Activated CD8-positive, alpha-beta T cell treated with anti-CD3 and anti-CD28 coated beads, Interleukin-2, amount 10 ng/mL, durations not matched to agents 7 days and 5 days (primary cell): Measurements from ENCODE around the gene MRPL53. TPM values are rescaled to one million over a fixed set of nuclear protein-coding genes. Genes with fewer than 3 reads are reported as not detected.
"Not testable (repeated sequence)": the region's sequence is repeated elsewhere in the genome, so short reads cannot be mapped to it uniquely, and the experiment has no call there.

Source experiments
- ATAC-seq: fragments of 150-1000 bp; cut with Tn5 transposase; one replicate; pipeline ENCODE4 v1.10.0; 2021; ENCODE audit warnings: moderate library complexity
- CTCF ChIA-PET: fragments of 350-600 bp; sonication (Branson Sonifier 250); formaldehyde crosslinking; loops from one replicate; lab custom pipeline; 2021; ENCODE audit warnings: antibody characterized with exemption; lab: Charles Lee
- POLR2A ChIA-PET: fragments of 350-600 bp; sonication (Branson Sonifier 250); formaldehyde crosslinking; loops from one replicate; lab custom pipeline; 2021; ENCODE audit warnings: antibody characterized with exemption; lab: Charles Lee
- DNase-seq: peaks from one replicate; pipeline ENCODE4 v3.0.0-alpha.2; 2020
- H3K27ac Mint-ChIP-seq: one replicate; pipeline ENCODE4 v1.8.0; 2021; ENCODE audit warnings: mild to moderate bottlenecking, mixed read lengths
- H3K27me3 Mint-ChIP-seq: one replicate; pipeline ENCODE4 v1.8.0; 2021; ENCODE audit warnings: low read depth, mixed read lengths
- H3K36me3 Mint-ChIP-seq: one replicate; pipeline ENCODE4 v1.8.0; 2021; ENCODE audit warnings: low read depth, mixed read lengths
- H3K4me1 Mint-ChIP-seq: one replicate; pipeline ENCODE4 v1.8.0; 2021; ENCODE audit warnings: low read depth, mixed read lengths
- H3K4me3 Mint-ChIP-seq: one replicate; pipeline ENCODE4 v1.8.0; 2021; ENCODE audit warnings: mild to moderate bottlenecking, mixed read lengths
- H3K9me3 Mint-ChIP-seq: one replicate; pipeline ENCODE4 v1.8.0; 2022; ENCODE audit warnings: mixed read lengths; ENCODE audit not compliant: insufficient read depth
- total RNA-seq, 2 experiments: library from RNA; stranded (reverse); gene quantifications; one replicate each; pipeline ENCODE4 v1.2.3, GENCODE V29; 2021

Gene MRPL53
- total RNA-seq, 2 experiments from 2014 or later, result 95.7 to 96.2 TPM

DNA sequence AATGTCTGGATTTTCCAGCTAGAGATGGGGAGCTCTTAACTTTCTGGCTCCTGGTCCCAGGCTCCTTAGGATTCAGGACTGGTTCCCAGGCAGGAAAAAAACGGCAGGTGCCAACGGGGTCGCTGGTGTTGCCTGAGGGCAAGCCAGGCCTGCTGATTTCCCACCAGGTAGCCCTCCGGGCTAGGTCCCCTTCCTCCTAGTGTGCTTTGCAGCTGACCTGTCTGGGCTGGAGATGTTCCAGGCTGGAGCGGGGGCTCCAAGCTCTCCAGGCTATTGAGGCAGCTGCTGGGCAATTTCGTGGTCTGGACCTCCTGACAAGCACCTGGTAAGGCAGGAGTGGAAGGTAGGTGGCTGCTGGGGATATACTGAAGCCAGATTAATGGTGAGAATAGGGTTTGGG lies 2.0 kb upstream of the MRPL53 start:
- Mint-ChIP-seq H3K4me3 (no peak overlapping the region), H3K4me1 (peaks cover 42% of the 10 kb centered on the region), H3K9me3 (no peaks in the 10 kb centered on the region), H3K27ac (no peak overlapping the region), H3K36me3 (peaks cover 54% of the 10 kb centered on the region), H3K27me3 (no peaks in the 10 kb centered on the region)
- ATAC-seq (no peak), DNase-seq (no peak)
- ChIA-PET POLR2A (interaction anchor here (1.3 to 1.6 kb wide), 2 partner anchors 8 to 16 kb away, joined by 5 to 7 read pairs; partner anchors contain the start of genes CCDC142, TTC31 and WBP1), CTCF (interaction anchor here (0.7 to 2.5 kb wide), 7 partner anchors 15 to 225 kb away, joined by 3 to 11 read pairs (median 3); partner anchors contain the start of gene WBP1)

DNA sequence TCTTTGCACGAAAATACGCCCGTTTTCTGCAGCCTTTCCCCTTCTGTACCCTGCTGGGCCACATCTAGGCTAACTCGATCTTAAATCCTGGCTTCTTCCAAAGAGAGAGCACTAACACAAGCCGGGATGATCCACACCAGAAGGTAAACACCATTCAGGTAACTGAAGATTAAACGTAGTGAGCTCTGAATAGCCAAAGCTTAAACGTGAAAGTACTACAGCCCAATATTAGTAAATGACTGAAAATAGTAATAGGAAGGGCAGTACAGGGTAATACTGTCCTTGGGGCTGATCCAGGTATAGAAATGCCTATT lies 422 bp upstream of the MRPL53 start:
- Mint-ChIP-seq H3K36me3 (peaks cover 50% of the 10 kb centered on the region), H3K27me3 (no peaks in the 10 kb centered on the region), H3K4me3 (peak overlapping the region; percentile 98), H3K27ac (peak overlapping the region; percentile 99), H3K9me3 (no peaks in the 10 kb centered on the region), H3K4me1 (peaks cover 36% of the 10 kb centered on the region)
- ATAC-seq, result no peak
- ChIA-PET POLR2A (interaction anchor here (0.6 to 2.9 kb wide), 14 partner anchors 9 to 294 kb away, joined by 3 to 39 read pairs (median 4); partner anchors contain the start of genes AUP1, CCDC142, DOK1 and HTRA2), CTCF (interaction anchor here (0.7 to 3.0 kb wide), 13 partner anchors 9 to 223 kb away, joined by 3 to 26 read pairs (median 5); partner anchors contain the start of genes AUP1, CCDC142, HTRA2 and INO80B)
- no peak for DNase-seq

DNA sequence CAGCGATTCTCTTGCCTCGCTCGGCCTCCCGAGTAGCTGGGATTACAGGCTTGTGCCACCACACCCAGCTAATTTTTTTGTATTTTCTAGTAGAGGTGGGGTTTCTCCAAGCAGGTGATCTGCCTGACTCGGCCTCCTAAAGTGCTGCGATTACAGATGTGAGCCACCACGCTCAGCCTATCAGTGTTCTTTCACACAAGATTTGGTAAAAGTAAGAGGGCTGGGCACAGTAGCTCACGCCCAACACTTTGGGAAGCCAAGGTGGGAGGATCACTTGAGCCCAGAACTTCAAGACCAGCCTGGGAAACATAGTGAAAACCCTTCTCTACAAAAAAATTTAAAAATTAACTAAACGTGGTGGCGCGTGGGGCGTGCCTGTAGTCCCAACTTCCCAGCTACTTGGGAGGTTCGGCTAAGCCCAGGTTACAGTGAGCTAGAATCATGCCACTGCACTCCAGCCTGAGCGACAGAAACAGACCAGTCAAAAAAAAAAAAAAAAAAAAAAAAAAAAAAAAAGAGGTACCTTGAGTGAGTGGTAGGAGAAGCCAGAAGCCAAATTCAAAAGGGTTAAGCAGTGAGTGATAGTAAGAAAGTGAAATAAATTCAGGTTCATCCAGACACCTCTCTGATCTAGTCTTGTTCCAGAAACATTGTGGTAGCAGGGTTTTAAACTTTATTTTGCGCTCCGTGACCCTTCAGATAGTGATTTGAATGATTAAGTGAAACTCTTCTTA lies 981 bp downstream of the MRPL53 start:
- Mint-ChIP-seq H3K4me3 (peak overlapping the region; percentile 98), H3K9me3 (no peaks in the 10 kb centered on the region), H3K27me3 (no peaks in the 10 kb centered on the region), H3K4me1 (peaks cover 34% of the 10 kb centered on the region), H3K36me3 (peaks cover 42% of the 10 kb centered on the region), H3K27ac (peak overlapping the region; percentile 99)
- ATAC-seq (peak; percentile 1), DNase-seq (no peak)
- ChIA-PET POLR2A (interaction anchor here (0.6 to 2.9 kb wide), 9 partner anchors 9 to 293 kb away, joined by 3 to 39 read pairs (median 4); partner anchors contain the start of genes CCDC142, DOK1, INO80B and LOXL3), CTCF (interaction anchor here (0.8 to 3.0 kb wide), 6 partner anchors 11 to 137 kb away, joined by 3 to 26 read pairs (median 4); partner anchors contain the start of genes CCDC142 and TTC31)

DNA sequence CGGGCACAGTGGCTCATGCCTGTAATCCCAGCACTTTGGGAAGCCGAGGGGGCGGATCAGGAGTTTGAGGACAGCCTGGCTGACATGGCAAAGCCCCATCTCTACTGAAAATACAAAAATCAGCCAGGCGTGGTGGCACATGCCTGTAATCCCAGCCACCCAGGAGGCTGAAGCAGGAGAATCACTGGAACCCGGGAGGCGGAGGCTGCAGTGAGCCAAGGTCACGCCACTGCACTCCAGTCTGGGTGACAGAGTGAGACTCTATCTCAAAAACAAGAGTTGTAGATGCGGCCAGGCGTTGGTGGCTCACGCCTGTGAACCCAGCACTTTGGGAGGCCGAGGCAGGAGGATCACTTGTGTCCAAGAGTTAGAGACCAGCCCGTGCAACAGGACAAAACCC lies 1.7 kb downstream of the MRPL53 start:
- CTCF ChIA-PET, result interaction anchor here (0.8 to 3.0 kb wide), 3 partner anchors 11 to 61 kb away, joined by 3 to 26 read pairs (median 4); partner anchors contain the start of genes CCDC142 and TTC31

DNA sequence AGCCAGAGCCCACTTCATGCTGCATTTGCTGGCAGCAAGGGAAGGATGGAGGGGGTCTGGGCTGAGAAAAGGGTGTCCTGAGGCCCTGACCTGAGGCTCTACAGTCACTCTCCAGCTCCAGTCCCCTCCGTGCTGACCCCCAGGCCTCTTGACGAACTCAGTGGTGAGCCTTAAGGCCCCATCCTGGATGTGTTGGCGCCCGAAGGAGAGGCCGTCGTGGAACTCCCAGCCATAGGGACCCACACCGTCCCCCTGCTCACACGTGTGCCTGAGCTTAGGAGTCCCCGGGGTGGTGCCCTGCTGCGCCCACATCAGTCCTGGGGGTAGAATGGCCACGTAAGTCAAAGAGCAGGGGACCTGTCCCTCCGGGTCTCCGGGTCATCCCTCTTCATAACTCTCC lies 8.1 kb downstream of the MRPL53 start:
- peaks cover 38% of the 10 kb centered on the region for H3K4me1 Mint-ChIP-seq
- H3K36me3 Mint-ChIP-seq, result peaks cover 18% of the 10 kb centered on the region
- CTCF ChIA-PET, result interaction anchor here (1.0 to 1.7 kb wide), 4 partner anchors 17 to 123 kb away, joined by 3 to 4 read pairs (median 4); no protein-coding TSS in a partner anchor
- peak overlapping the region; percentile 96 for H3K4me3 Mint-ChIP-seq
- no peaks in the 10 kb centered on the region for H3K9me3 Mint-ChIP-seq
- no peaks in the 10 kb centered on the region for H3K27me3 Mint-ChIP-seq
- DNase-seq, result no peak
- peak overlapping the region; percentile 86 for H3K27ac Mint-ChIP-seq
- POLR2A ChIA-PET, result interaction anchor here (1.1 to 1.5 kb wide), 4 partner anchors 19 to 727 kb away, joined by 3 to 11 read pairs (median 3); partner anchors contain the start of genes AUP1, CCDC142, HTRA2 and TPRKB
- peak; percentile 3 for ATAC-seq

More for the DNA sequence above, 1.7 kb downstream of the MRPL53 start:
- Mint-ChIP-seq H3K4me3 (peak overlapping the region; percentile 51), H3K36me3 (peaks cover 39% of the 10 kb centered on the region), H3K27ac (peak overlapping the region; percentile 67), H3K4me1 (peaks cover 37% of the 10 kb centered on the region)
- H3K27me3 Mint-ChIP-seq, ATAC-seq, DNase-seq, H3K9me3 Mint-ChIP-seq: not testable (repeated sequence)
- POLR2A ChIA-PET, result interaction anchor here (0.6 to 2.9 kb wide), 5 partner anchors 12 to 61 kb away, joined by 3 to 28 read pairs (median 5); partner anchors contain the start of genes INO80B and WBP1

GRCh38 chr2:74462786-74463105 lies 9.7 kb downstream of the MRPL53 start:
- no peak overlapping the region for H3K4me3 Mint-ChIP-seq
- H3K4me1 Mint-ChIP-seq, result peaks cover 43% of the 10 kb centered on the region
- ATAC-seq (no peak), DNase-seq (no peak)
- H3K9me3 Mint-ChIP-seq, result no peaks in the 10 kb centered on the region
- H3K36me3 Mint-ChIP-seq, result peaks cover 19% of the 10 kb centered on the region
- CTCF ChIA-PET, result no interaction called here
- no peak overlapping the region for H3K27ac Mint-ChIP-seq
- no peaks in the 10 kb centered on the region for H3K27me3 Mint-ChIP-seq
- POLR2A ChIA-PET, result interaction anchor here (1.0 to 2.6 kb wide), 2 partner anchors 9 to 10 kb away, joined by 3 to 12 read pairs; partner anchors contain the start of gene MRPL53

GRCh38 chr2:74462054-74462785 lies 10.3 kb downstream of the MRPL53 start:
- no peaks in the 10 kb centered on the region for H3K9me3 Mint-ChIP-seq
- H3K4me3 Mint-ChIP-seq, result no peak overlapping the region
- H3K27ac Mint-ChIP-seq, result no peak overlapping the region
- ChIA-PET POLR2A (interaction anchor here (0.7 to 2.6 kb wide), 4 partner anchors 9 to 20 kb away, joined by 3 to 12 read pairs (median 3); partner anchors contain the start of gene MRPL53), CTCF (interaction anchor here (0.7 to 1.0 kb wide), 4 partner anchors 31 to 126 kb away, joined by 3 to 6 read pairs (median 4); no protein-coding TSS in a partner anchor)
- peaks cover 20% of the 10 kb centered on the region for H3K36me3 Mint-ChIP-seq
- no peaks in the 10 kb centered on the region for H3K27me3 Mint-ChIP-seq
- H3K4me1 Mint-ChIP-seq, result peaks cover 42% of the 10 kb centered on the region
- ATAC-seq, result no peak
- no peak for DNase-seq

GRCh38 chr2:74461187-74462053 lies 11.1 kb downstream of the MRPL53 start:
- H3K27me3 Mint-ChIP-seq, result no peaks in the 10 kb centered on the region
- peak overlapping the region; percentile 30 for H3K27ac Mint-ChIP-seq
- ChIA-PET POLR2A (interaction anchor here (0.7 to 2.6 kb wide), 3 partner anchors 12 to 20 kb away, joined by 3 to 12 read pairs (median 3); partner anchors contain the start of gene MRPL53), CTCF (interaction anchor here (0.7 to 1.0 kb wide), 4 partner anchors 30 to 127 kb away, joined by 3 to 6 read pairs (median 4); no protein-coding TSS in a partner anchor)
- H3K9me3 Mint-ChIP-seq, result no peaks in the 10 kb centered on the region
- peaks cover 26% of the 10 kb centered on the region for H3K36me3 Mint-ChIP-seq
- peaks cover 50% of the 10 kb centered on the region for H3K4me1 Mint-ChIP-seq
- no peak for ATAC-seq
- no peak for DNase-seq
- H3K4me3 Mint-ChIP-seq, result no peak overlapping the region

DNA sequence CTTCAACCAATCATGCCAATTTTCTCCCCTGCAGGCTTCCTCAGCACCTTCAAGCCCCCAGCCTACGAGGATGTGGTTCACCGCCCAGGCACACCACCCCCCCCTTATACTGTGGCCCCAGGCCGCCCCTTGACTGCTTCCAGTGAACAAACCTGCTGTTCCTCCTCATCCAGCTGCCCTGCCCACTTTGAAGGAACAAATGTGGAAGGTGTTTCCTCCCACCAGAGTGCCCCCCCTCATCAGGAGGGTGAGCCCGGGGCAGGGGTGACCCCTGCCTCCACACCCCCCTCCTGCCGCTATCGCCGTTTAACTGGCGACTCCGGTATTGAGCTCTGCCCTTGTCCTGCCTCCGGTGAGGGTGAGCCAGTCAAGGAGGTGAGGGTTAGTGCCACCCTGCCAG lies 12.3 kb downstream of the MRPL53 start:
- not testable (repeated sequence) for H3K9me3 Mint-ChIP-seq
- peak overlapping the region; percentile 52 for H3K27ac Mint-ChIP-seq

DNA sequence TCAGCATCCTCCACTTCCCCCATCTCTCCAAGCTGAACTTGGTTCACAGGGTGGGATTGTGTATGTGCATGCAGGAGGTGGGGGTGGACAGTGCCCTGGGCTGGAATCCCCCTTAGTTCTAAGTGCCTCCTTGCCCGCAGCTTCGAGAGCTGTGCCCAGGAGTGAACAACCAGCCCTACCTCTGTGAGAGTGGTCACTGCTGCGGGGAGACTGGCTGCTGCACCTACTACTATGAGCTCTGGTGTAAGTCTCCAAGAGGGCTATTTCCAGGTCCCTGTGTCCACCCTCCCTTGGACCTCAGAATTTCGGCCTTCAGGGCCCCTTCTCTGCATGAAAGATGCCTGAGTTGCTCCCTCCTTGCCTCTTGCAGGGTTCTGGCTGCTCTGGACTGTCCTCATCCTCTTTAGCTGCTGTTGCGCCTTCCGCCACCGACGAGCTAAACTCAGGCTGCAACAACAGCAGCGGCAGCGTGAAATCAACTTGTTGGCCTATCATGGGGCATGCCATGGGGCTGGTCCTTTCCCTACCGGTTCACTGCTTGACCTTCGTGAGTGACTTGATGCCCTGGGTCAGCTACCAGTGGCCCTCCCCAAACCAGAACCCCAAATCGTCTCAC lies 12.9 kb downstream of the MRPL53 start:
- H3K27me3 Mint-ChIP-seq, H3K9me3 Mint-ChIP-seq, ATAC-seq, DNase-seq: not testable (repeated sequence)
- H3K4me1 Mint-ChIP-seq, result peaks cover 64% of the 10 kb centered on the region
- peaks cover 37% of the 10 kb centered on the region for H3K36me3 Mint-ChIP-seq
- peak overlapping the region; percentile 98 for H3K27ac Mint-ChIP-seq
- peak overlapping the region; percentile 99 for H3K4me3 Mint-ChIP-seq
- ChIA-PET POLR2A (interaction anchor here (0.8 to 3.1 kb wide), 6 partner anchors 8 to 71 kb away, joined by 3 to 33 read pairs (median 20); partner anchors contain the start of genes AUP1, CCDC142, HTRA2 and MRPL53), CTCF (interaction anchor here (1.0 to 2.8 kb wide), 8 partner anchors 12 to 128 kb away, joined by 3 to 14 read pairs (median 8); partner anchors contain the start of genes AUP1, HTRA2 and MRPL53)

More for the DNA sequence above, 12.3 kb downstream of the MRPL53 start:
- H3K36me3 Mint-ChIP-seq, result peaks cover 34% of the 10 kb centered on the region
- POLR2A ChIA-PET, result interaction anchor here (2.6 kb wide), 2 partner anchors 13 to 70 kb away, joined by 12 to 24 read pairs; partner anchors contain the start of genes AUP1, HTRA2 and MRPL53
- H3K4me1 Mint-ChIP-seq, result peaks cover 59% of the 10 kb centered on the region
- ATAC-seq, DNase-seq, H3K27me3 Mint-ChIP-seq: not testable (repeated sequence)
- peak overlapping the region; percentile 99 for H3K4me3 Mint-ChIP-seq
- CTCF ChIA-PET, result interaction anchor here (2.2 kb wide), 1 partner anchor 16 kb away, joined by 11 read pairs; no protein-coding TSS in a partner anchor
